Measurements from ENCODE around the gene KCNQ1.

DNA sequence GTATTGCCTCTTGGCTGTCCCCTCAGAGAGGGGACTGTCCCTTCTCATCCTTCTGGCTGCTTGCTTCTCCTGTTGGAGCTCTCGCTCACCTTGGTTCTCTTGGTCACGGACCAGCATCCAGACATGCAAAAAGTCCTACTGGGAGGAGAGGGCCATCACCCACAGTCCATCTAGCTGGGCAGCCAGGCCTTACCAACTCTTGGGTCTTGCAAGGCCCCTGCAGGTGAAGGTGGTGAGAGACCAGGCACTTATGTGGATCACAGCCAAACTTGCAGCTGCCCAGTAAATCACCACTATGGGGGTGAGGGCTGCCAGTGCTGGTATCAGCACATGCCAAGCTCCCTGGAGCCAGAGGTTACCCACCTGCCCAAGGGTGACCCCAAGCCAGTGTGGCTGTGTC, 218.7 kb downstream of the KCNQ1 start:
- TF ChIP-seq, protein P1, sequence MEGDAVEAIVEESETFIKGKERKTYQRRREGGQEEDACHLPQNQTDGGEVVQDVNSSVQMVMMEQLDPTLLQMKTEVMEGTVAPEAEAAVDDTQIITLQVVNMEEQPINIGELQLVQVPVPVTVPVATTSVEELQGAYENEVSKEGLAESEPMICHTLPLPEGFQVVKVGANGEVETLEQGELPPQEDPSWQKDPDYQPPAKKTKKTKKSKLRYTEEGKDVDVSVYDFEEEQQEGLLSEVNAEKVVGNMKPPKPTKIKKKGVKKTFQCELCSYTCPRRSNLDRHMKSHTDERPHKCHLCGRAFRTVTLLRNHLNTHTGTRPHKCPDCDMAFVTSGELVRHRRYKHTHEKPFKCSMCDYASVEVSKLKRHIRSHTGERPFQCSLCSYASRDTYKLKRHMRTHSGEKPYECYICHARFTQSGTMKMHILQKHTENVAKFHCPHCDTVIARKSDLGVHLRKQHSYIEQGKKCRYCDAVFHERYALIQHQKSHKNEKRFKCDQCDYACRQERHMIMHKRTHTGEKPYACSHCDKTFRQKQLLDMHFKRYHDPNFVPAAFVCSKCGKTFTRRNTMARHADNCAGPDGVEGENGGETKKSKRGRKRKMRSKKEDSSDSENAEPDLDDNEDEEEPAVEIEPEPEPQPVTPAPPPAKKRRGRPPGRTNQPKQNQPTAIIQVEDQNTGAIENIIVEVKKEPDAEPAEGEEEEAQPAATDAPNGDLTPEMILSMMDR (IDR thresholded peaks at IDR 0.05) = no peak
- TF ChIP-seq EP300 (IDR thresholded peaks at IDR 0.05) (no peak), POLR2A (IDR thresholded peaks at IDR 0.05) (no peak)
